CD8-positive, alpha-beta memory T cell (primary cell): Measurements from ENCODE around the gene MAST1. TPM values are rescaled to one million over a fixed set of nuclear protein-coding genes. Genes with fewer than 3 reads are reported as not detected.
"Not testable (repeated sequence)": the region's sequence is repeated elsewhere in the genome, so short reads cannot be mapped to it uniquely, and the experiment has no call there.

ENCODE experiments used
- CTCF ChIA-PET: fragments of 350-600 bp; sonication (Branson Sonifier 250); formaldehyde crosslinking; loops from one replicate; lab custom pipeline; 2021; ENCODE audit warnings: antibody characterized with exemption; lab: Charles Lee
- POLR2A ChIA-PET: fragments of 350-600 bp; sonication (Branson Sonifier 250); formaldehyde crosslinking; loops from one replicate; lab custom pipeline; 2021; ENCODE audit warnings: antibody characterized with exemption; lab: Charles Lee
- DNase-seq, 5 donors: peaks; one replicate each; pipeline versions ENCODE4 v3.0.0 to v3.0.0-alpha.2; 2020 to 2022; ENCODE audit warnings: mixed read lengths in 1 of 5
- H3K27ac ChIP-seq: one replicate; pipeline ENCODE4 v1.7.0; 2013; ENCODE audit warnings: low read depth, mild to moderate bottlenecking, low read length, moderate library complexity
- H3K27me3 ChIP-seq: 2 replicates; pipeline ENCODE4 v1.7.0; 2013; ENCODE audit warnings: low read length, mild to moderate bottlenecking; ENCODE audit not compliant: insufficient read depth, poor library complexity, severe bottlenecking
- H3K36me3 ChIP-seq: 2 replicates; pipeline ENCODE4 v1.7.0; 2013; ENCODE audit warnings: mild to moderate bottlenecking, low read length, moderate library complexity; ENCODE audit not compliant: insufficient read depth
- H3K4me1 ChIP-seq: 2 replicates; pipeline ENCODE4 v1.7.0; 2013; ENCODE audit warnings: mild to moderate bottlenecking, low read length, moderate library complexity; ENCODE audit not compliant: insufficient read depth
- H3K4me3 ChIP-seq: 2 replicates; pipeline ENCODE4 v1.7.0; 2013; ENCODE audit warnings: mild to moderate bottlenecking, low read length
- H3K9me3 ChIP-seq: 2 replicates; pipeline ENCODE4 v1.7.0; 2013; ENCODE audit warnings: mild to moderate bottlenecking, low read length
- H3K27ac Mint-ChIP-seq, 8 donors: one replicate each; pipeline ENCODE4 v1.8.0; 2020 to 2021; ENCODE audit warnings: mixed read lengths in 8 of 8, mild to moderate bottlenecking in 6 of 8, inconsistent platforms in 3 of 8, moderate library complexity in 3 of 8
- H3K27me3 Mint-ChIP-seq, 2 donors: one replicate each; pipeline ENCODE4 v1.8.0; 2020 to 2021; ENCODE audit warnings: mixed read lengths in 2 of 2, mild to moderate bottlenecking in 1 of 2, moderate library complexity in 1 of 2
- H3K36me3 Mint-ChIP-seq, 3 donors: one replicate each; pipeline ENCODE4 v1.8.0; 2020 to 2021; ENCODE audit warnings: mixed read lengths in 3 of 3, inconsistent platforms in 1 of 3, mild to moderate bottlenecking in 1 of 3
- H3K4me1 Mint-ChIP-seq, 3 donors: one replicate each; pipeline ENCODE4 v1.8.0; 2020 to 2021; ENCODE audit warnings: mixed read lengths in 3 of 3, inconsistent platforms in 1 of 3, mild to moderate bottlenecking in 1 of 3
- H3K4me3 Mint-ChIP-seq, 7 donors: one replicate each; pipeline ENCODE4 v1.8.0; 2020 to 2021; ENCODE audit warnings: mixed read lengths in 7 of 7, mild to moderate bottlenecking in 6 of 7, moderate library complexity in 4 of 7, inconsistent platforms in 2 of 7
- H3K9me3 Mint-ChIP-seq, 5 donors: one replicate each; pipeline ENCODE4 v1.8.0; 2020 to 2022; ENCODE audit warnings: mixed read lengths in 5 of 5, mild to moderate bottlenecking in 3 of 5, moderate library complexity in 2 of 5, inconsistent platforms in 1 of 5
- polyA plus RNA-seq: library from polyadenylated mRNA; unstranded; fragments of 300-500 nt; fragmentation: Illumina TruSeq; gene quantifications from one replicate; pipeline ENCODE4 v1.2.3, GENCODE V29; 2021
- total RNA-seq, 2 experiments: library from RNA; stranded (reverse); gene quantifications; one replicate each; pipeline ENCODE4 v1.2.3, GENCODE V29; 2021

The MAST1 gene
- total and polyA plus RNA-seq, 3 experiments from 2014 or later = 0.24 to 1.2 (median 0.38) TPM

GRCh38 chr19:12817810-12818209 lies 20.5 kb upstream of the MAST1 start:
- H3K4me3 ChIP-seq, H3K27ac Mint-ChIP-seq, H3K27ac ChIP-seq, H3K4me3 Mint-ChIP-seq, H3K27me3 ChIP-seq, DNase-seq, H3K27me3 Mint-ChIP-seq, H3K4me1 ChIP-seq, POLR2A ChIA-PET, H3K36me3 ChIP-seq, H3K9me3 Mint-ChIP-seq, H3K4me1 Mint-ChIP-seq, H3K9me3 ChIP-seq: not testable (repeated sequence)
- CTCF ChIA-PET = interaction anchor here (1.2 kb wide), 1 partner anchor 52 kb away, joined by 6 read pairs; no protein-coding TSS in a partner anchor
- peaks cover 0 to 15% (median 8%) of the 10 kb centered on the region in 3 donors for H3K36me3 Mint-ChIP-seq

- Histone ChIP-seq H3K9me3 (no peaks in the 10 kb centered on the region), H3K4me1 (peaks cover 5% of the 10 kb centered on the region), H3K27me3 (peaks cover 15% of the 10 kb centered on the region), H3K4me3 (no peak overlapping the region), H3K36me3 (no peaks in the 10 kb centered on the region), H3K27ac (no peak overlapping the region)
- Mint-ChIP-seq H3K4me1 (peaks cover 4 to 9% (median 4%) of the 10 kb centered on the region in 3 donors), H3K27ac (peak overlapping the region in 1 of 8 donors; percentile 1), H3K4me3 (no peak overlapping the region), H3K27me3 (peaks cover 19 to 23% of the 10 kb centered on the region in 2 donors), H3K36me3 (peaks cover 0 to 1% (median 0%) of the 10 kb centered on the region in 3 donors), H3K9me3 (peaks cover 0 to 9% (median 0%) of the 10 kb centered on the region in 5 donors)
- DNase-seq = no peak
- ChIA-PET POLR2A (no interaction called here), CTCF (interaction anchor here (1.1 kb wide), 1 partner anchor 26 kb away, joined by 5 read pairs; no protein-coding TSS in a partner anchor)
These were observed 16.6 kb upstream of the MAST1 start for GRCh38 chr19:12821761-12822160.

- no peaks in the 10 kb centered on the region for H3K9me3 ChIP-seq
- CTCF ChIA-PET = interaction anchor here (0.8 to 1.6 kb wide), 3 partner anchors 22 to 68 kb away, joined by 3 to 4 read pairs (median 4); no protein-coding TSS in a partner anchor
- H3K36me3 ChIP-seq = no peaks in the 10 kb centered on the region
- H3K9me3 Mint-ChIP-seq = peaks cover 0 to 11% (median 0%) of the 10 kb centered on the region in 5 donors
- peaks cover 5% of the 10 kb centered on the region for H3K4me1 ChIP-seq
- H3K27ac Mint-ChIP-seq = no peak overlapping the region
- H3K27ac ChIP-seq = no peak overlapping the region
- peaks cover 4 to 9% (median 5%) of the 10 kb centered on the region in 3 donors for H3K4me1 Mint-ChIP-seq
- H3K27me3 ChIP-seq = peaks cover 36% of the 10 kb centered on the region
- no peak for DNase-seq
- H3K27me3 Mint-ChIP-seq = peaks cover 47 to 51% of the 10 kb centered on the region in 2 donors
- no peak overlapping the region for H3K4me3 ChIP-seq
- H3K36me3 Mint-ChIP-seq = peaks cover 0 to 1% (median 0%) of the 10 kb centered on the region in 3 donors
- POLR2A ChIA-PET = no interaction called here
- no peak overlapping the region for H3K4me3 Mint-ChIP-seq
These were observed 12.8 kb upstream of the MAST1 start for GRCh38 chr19:12825254-12826131.

GRCh38 chr19:12828494-12828893 lies 9.8 kb upstream of the MAST1 start:
- H3K4me3 Mint-ChIP-seq = no peak overlapping the region
- no peaks in the 10 kb centered on the region for H3K9me3 ChIP-seq
- peaks cover 0 to 3% (median 0%) of the 10 kb centered on the region in 3 donors for H3K36me3 Mint-ChIP-seq
- no peak for DNase-seq
- POLR2A ChIA-PET = interaction anchor here (1.2 kb wide), 1 partner anchor 91 kb away, joined by 3 read pairs; the partner anchor contains the start of gene GET3
- H3K4me3 ChIP-seq = no peak overlapping the region
- CTCF ChIA-PET = interaction anchor here (1.8 kb wide), 1 partner anchor 19 kb away, joined by 6 read pairs; no protein-coding TSS in a partner anchor
- peaks cover 0 to 6% (median 4%) of the 10 kb centered on the region in 5 donors for H3K9me3 Mint-ChIP-seq
- no peak overlapping the region for H3K27ac ChIP-seq
- peaks cover 70 to 75% of the 10 kb centered on the region in 2 donors for H3K27me3 Mint-ChIP-seq
- H3K27ac Mint-ChIP-seq = no peak overlapping the region
- H3K4me1 ChIP-seq = peaks cover 18% of the 10 kb centered on the region
- H3K36me3 ChIP-seq = no peaks in the 10 kb centered on the region
- H3K4me1 Mint-ChIP-seq = peaks cover 20 to 25% (median 22%) of the 10 kb centered on the region in 3 donors
- H3K27me3 ChIP-seq = peaks cover 63% of the 10 kb centered on the region

GRCh38 chr19:12833418-12833737 lies 4.9 kb upstream of the MAST1 start:
- Histone ChIP-seq H3K27me3 (peaks cover 75% of the 10 kb centered on the region), H3K27ac (no peak overlapping the region), H3K9me3 (no peaks in the 10 kb centered on the region), H3K4me3 (no peak overlapping the region), H3K4me1 (peaks cover 17% of the 10 kb centered on the region), H3K36me3 (no peaks in the 10 kb centered on the region)
- Mint-ChIP-seq H3K27me3 (peaks cover 81 to 82% of the 10 kb centered on the region in 2 donors), H3K4me1 (peaks cover 26 to 30% (median 29%) of the 10 kb centered on the region in 3 donors), H3K27ac (peak overlapping the region in 2 of 8 donors; percentile 34 to 37), H3K36me3 (peaks cover 0 to 3% (median 0%) of the 10 kb centered on the region in 3 donors), H3K4me3 (peak overlapping the region in 6 of 7 donors; percentile 24 to 63 (median 50)), H3K9me3 (peaks cover 0 to 7% (median 6%) of the 10 kb centered on the region in 5 donors)
- DNase-seq = no peak
- CTCF ChIA-PET = no interaction called here
- POLR2A ChIA-PET = no interaction called here

- H3K27ac Mint-ChIP-seq = peak overlapping the region in 2 of 8 donors; percentile 65 to 67
- H3K4me1 Mint-ChIP-seq = peaks cover 26 to 33% (median 32%) of the 10 kb centered on the region in 3 donors
- H3K4me1 ChIP-seq = peaks cover 22% of the 10 kb centered on the region
- peaks cover 0 to 7% (median 6%) of the 10 kb centered on the region in 5 donors for H3K9me3 Mint-ChIP-seq
- H3K4me3 ChIP-seq = no peak overlapping the region
- peaks cover 73% of the 10 kb centered on the region for H3K27me3 ChIP-seq
- no peak overlapping the region for H3K27ac ChIP-seq
- peak in 4 of 5 donors; percentile 21 to 60 (median 40) for DNase-seq
- CTCF ChIA-PET = interaction anchor here (1.4 to 1.7 kb wide), 2 partner anchors 38 to 68 kb away, joined by 3 to 4 read pairs; no protein-coding TSS in a partner anchor
- peaks cover 0 to 3% (median 0%) of the 10 kb centered on the region in 3 donors for H3K36me3 Mint-ChIP-seq
- POLR2A ChIA-PET = no interaction called here
- H3K36me3 ChIP-seq = no peaks in the 10 kb centered on the region
- peaks cover 78% of the 10 kb centered on the region in 2 donors for H3K27me3 Mint-ChIP-seq
- no peaks in the 10 kb centered on the region for H3K9me3 ChIP-seq
- H3K4me3 Mint-ChIP-seq = peak overlapping the region in 6 of 7 donors; percentile 38 to 64 (median 43)
These were observed 4.4 kb upstream of the MAST1 start for GRCh38 chr19:12833738-12834565.

GRCh38 chr19:12834566-12834943 lies 3.8 kb upstream of the MAST1 start, which contains the start of gene RTBDN:
RTBDN (minus strand) TSS chr19:12834579; CDS start chr19:12829979, 4,600 bp downstream.
- H3K27ac ChIP-seq = no peak within 1 kb of the TSS
- Mint-ChIP-seq H3K27ac (peak within 1 kb of the TSS in 4 of 8 donors; percentile 34 to 67 (median 51)), H3K4me3 (peak within 1 kb of the TSS; percentile 41 to 64 (median 50)), H3K9me3 (peaks cover 0 to 11% (median 6%) of the 10 kb centered on the region in 5 donors), H3K4me1 (peaks cover 32 to 39% (median 38%) of the 10 kb centered on the region in 3 donors), H3K36me3 (peaks cover 0 to 3% (median 0%) of the 10 kb centered on the region in 3 donors), H3K27me3 (peaks cover 79 to 80% of the 10 kb centered on the region in 2 donors)
- no peak within 1 kb of the TSS for H3K4me3 ChIP-seq
- peaks cover 76% of the 10 kb centered on the region for H3K27me3 ChIP-seq
- H3K36me3 ChIP-seq = no peaks in the 10 kb centered on the region
- peaks cover 27% of the 10 kb centered on the region for H3K4me1 ChIP-seq
- ChIA-PET CTCF (interaction anchor here (1.4 to 1.7 kb wide), 2 partner anchors 38 to 68 kb away, joined by 3 to 4 read pairs; no protein-coding TSS in a partner anchor), POLR2A (no interaction called here)
- H3K9me3 ChIP-seq = no peaks in the 10 kb centered on the region
- no peak for DNase-seq
